Measurements from ENCODE around the gene SIRT3.

The SIRT3 gene

GRCh38 chr11:270451-271318, 34.5 kb upstream of the SIRT3 start:
- DNase-seq, result no peak

GRCh38 chr11:269146-269890, 33.2 kb upstream of the SIRT3 start:
- DNase-seq, result peak; percentile 69

- DNase-seq, result peak; percentile 74
Observed at GRCh38 chr11:268716-269145, 32.6 kb upstream of the SIRT3 start.

- DNase-seq, result peak; percentile 68
Observed at GRCh38 chr11:267491-267994, 31.4 kb upstream of the SIRT3 start.

- no peak for DNase-seq
Observed at GRCh38 chr11:266676-267439, 30.7 kb upstream of the SIRT3 start.

GRCh38 chr11:261624-262023, 25.5 kb upstream of the SIRT3 start:
- no peak for DNase-seq

GRCh38 chr11:259413-259812, 23.3 kb upstream of the SIRT3 start:
- DNase-seq, result no peak

GRCh38 chr11:257766-258493, 21.8 kb upstream of the SIRT3 start:
- no peak for DNase-seq

GRCh38 chr11:256952-257737, 21.0 kb upstream of the SIRT3 start:
- DNase-seq, result no peak

GRCh38 chr11:255816-256215, 19.7 kb upstream of the SIRT3 start:
- DNase-seq, result no peak

- no peak for DNase-seq
Observed at GRCh38 chr11:255176-255575, 19.0 kb upstream of the SIRT3 start.

- no peak for DNase-seq
Observed at GRCh38 chr11:253886-254270, 17.7 kb upstream of the SIRT3 start.

GRCh38 chr11:253160-253885, 17.2 kb upstream of the SIRT3 start:
- no peak for DNase-seq

GRCh38 chr11:252666-253065, 16.5 kb upstream of the SIRT3 start:
- no peak for DNase-seq

GRCh38 chr11:251550-251949, 15.4 kb upstream of the SIRT3 start:
- no peak for DNase-seq

- DNase-seq, result peak; percentile 76
Observed at GRCh38 chr11:250740-251299, 14.7 kb upstream of the SIRT3 start.

- DNase-seq, result no peak
Observed at GRCh38 chr11:250274-250673, 14.1 kb upstream of the SIRT3 start.

- no peak for DNase-seq
Observed at GRCh38 chr11:249062-249461, 12.9 kb upstream of the SIRT3 start.

GRCh38 chr11:244376-244775, 8.2 kb upstream of the SIRT3 start:
- no peak for DNase-seq

- DNase-seq, result no peak
Observed at GRCh38 chr11:241634-242033, 5.5 kb upstream of the SIRT3 start.

GRCh38 chr11:240315-240714, 4.2 kb upstream of the SIRT3 start:
- DNase-seq, result no peak

Measured in CD4-positive, alpha-beta T cell treated with Interferon gamma for 1 hour (primary cell).